ENCODE measurements around the gene GMDS. TPM values are rescaled to one million over a fixed set of nuclear protein-coding genes. Genes with fewer than 3 reads are reported as not detected.

Gene GMDS
- total and polyA plus RNA-seq, 2 of the 13 experiments (the other 11 are each of a cell fraction or from before 2014, with no cell fraction given) = 64.4 to 112 TPM

DNA sequence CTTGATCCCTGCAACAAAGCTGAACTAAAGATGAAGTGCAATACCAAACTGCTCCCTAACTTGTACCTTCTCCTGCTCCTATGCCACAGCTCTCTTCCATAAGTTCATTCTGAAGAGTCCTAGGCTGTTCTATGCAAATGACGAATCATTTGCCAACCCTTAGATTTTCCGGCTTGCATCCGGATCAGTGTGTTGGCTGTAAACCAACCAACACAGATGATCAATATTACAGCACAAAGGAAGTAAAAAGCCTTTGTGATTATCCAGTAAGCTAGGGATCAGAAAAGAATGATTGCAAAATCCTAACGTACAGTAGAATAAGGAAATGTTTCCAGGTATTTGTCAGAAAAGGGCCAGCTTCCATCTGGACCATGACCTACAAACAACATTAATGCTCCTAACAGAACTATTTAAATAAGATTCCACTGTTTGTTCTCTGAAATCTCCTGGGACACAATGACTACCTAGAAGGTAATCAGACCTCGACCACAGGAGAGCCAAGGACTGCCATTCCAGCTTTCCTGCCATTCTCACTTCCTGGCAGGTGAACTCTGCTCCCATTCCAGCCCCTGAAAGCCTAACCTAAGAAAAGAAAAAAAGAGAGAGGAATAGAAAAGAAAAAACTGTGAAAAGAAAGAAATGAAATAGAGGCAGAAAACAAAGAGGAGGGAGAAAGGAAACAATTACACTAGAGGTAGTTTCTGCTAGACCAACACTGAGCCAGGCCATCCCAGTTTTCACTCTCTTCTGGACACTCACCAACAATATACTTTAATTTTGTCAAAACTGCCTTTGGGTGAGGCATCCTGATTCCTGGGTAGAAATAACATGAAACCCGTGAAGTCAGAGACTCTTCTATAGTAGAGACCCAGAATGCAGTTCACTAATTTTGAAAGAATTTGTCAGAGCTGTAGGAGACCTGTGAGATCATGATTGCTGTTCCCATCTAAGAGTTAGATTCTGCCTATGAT lies 19.7 kb downstream of the GMDS start (continued):
- TF ChIP-seq, protein P1, sequence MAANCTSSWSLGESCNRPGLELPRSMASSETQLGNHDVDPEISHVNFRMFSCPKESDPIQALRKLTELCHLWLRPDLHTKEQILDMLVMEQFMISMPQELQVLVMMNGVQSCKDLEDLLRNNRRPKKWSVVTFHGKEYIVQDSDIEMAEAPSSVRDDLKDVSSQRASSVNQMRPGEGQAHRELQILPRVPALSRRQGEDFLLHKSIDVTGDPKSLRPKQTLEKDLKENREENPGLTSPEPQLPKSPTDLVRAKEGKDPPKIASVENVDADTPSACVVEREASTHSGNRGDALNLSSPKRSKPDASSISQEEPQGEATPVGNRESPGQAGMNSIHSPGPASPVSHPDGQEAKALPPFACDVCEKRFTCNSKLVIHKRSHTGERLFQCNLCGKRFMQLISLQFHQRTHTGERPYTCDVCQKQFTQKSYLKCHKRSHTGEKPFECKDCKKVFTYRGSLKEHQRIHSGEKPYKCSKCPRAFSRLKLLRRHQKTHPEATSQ (CRISPR knock-in tag; IDR thresholded peaks at IDR 0.05; ENCODE audit: borderline replicate concordance) = no peak; the same call in 1 of the 2 replicates
- TF ChIP-seq ZNF367 (CRISPR knock-in tag; IDR thresholded peaks at IDR 0.05; ENCODE audit: borderline replicate concordance) = no peak
- TF ChIP-seq ARHGAP35 (CRISPR knock-in tag; IDR thresholded peaks at IDR 0.05; ENCODE audit: borderline replicate concordance) = no peak
- TF ChIP-seq FLYWCH1 (CRISPR knock-in tag; IDR thresholded peaks at IDR 0.05) = no peak
- peak; percentile 99 for TF ChIP-seq PHF21A (CRISPR knock-in tag; IDR thresholded peaks at IDR 0.05)
- TF ChIP-seq ZKSCAN1 (IDR thresholded peaks at IDR 0.05; ENCODE audit: low read length) = no peak
- TF ChIP-seq, protein P2, sequence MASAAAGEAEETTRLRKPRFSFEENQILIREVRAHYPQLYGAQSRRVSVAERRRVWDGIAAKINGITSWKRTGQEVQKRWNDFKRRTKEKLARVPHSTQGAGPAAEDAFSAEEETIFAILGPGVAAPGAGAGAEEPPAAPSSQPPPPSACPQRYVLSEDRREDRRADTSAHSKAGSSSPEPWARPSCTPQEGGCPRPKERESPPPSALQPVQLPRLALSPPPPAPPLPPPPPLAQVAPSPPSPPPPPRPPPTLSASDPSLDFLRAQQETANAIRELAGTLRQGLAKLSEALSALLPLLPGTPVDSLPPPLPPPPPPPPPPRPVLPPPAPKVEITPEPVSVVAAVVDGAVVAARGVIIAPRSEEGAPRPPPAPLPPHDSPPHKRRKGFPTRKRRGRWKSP (CRISPR knock-in tag; IDR thresholded peaks at IDR 0.05) = peak; percentile 94; the same call in 1 of the 2 replicates
- TF ChIP-seq FOXJ3 (CRISPR knock-in tag; IDR thresholded peaks at IDR 0.05; ENCODE audit: borderline replicate concordance) = peak; percentile 99
- no peak for TF ChIP-seq ZNF30 (CRISPR knock-in tag; IDR thresholded peaks at IDR 0.05)
- TF ChIP-seq, protein P3, sequence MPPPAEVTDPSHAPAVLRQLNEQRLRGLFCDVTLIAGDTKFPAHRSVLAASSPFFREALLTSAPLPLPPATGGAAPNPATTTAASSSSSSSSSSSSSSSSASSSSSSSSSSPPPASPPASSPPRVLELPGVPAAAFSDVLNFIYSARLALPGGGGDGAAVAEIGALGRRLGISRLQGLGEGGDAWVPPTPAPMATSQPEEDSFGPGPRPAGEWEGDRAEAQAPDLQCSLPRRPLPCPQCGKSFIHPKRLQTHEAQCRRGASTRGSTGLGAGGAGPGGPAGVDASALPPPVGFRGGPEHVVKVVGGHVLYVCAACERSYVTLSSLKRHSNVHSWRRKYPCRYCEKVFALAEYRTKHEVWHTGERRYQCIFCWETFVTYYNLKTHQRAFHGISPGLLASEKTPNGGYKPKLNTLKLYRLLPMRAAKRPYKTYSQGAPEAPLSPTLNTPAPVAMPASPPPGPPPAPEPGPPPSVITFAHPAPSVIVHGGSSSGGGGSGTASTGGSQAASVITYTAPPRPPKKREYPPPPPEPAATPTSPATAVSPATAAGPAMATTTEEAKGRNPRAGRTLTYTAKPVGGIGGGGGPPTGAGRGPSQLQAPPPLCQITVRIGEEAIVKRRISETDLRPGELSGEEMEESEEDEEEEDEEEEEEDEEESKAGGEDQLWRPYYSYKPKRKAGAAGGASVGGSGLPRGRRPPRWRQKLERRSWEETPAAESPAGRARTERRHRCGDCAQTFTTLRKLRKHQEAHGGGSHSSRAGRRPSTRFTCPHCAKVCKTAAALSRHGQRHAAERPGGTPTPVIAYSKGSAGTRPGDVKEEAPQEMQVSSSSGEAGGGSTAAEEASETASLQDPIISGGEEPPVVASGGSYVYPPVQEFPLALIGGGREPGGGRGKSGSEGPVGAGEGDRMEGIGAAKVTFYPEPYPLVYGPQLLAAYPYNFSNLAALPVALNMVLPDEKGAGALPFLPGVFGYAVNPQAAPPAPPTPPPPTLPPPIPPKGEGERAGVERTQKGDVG (CRISPR knock-in tag; IDR thresholded peaks at IDR 0.05; ENCODE audit: borderline replicate concordance) = no peak; the same call in 1 of the 2 replicates
- TF ChIP-seq GZF1 (CRISPR knock-in tag; IDR thresholded peaks at IDR 0.05) = no peak
- TF ChIP-seq, protein P4, sequence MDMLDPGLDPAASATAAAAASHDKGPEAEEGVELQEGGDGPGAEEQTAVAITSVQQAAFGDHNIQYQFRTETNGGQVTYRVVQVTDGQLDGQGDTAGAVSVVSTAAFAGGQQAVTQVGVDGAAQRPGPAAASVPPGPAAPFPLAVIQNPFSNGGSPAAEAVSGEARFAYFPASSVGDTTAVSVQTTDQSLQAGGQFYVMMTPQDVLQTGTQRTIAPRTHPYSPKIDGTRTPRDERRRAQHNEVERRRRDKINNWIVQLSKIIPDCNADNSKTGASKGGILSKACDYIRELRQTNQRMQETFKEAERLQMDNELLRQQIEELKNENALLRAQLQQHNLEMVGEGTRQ (IDR thresholded peaks at IDR 0.05; ENCODE audit: low read depth, low read length) = no peak
- TF ChIP-seq, protein P4 (CRISPR knock-in tag; IDR thresholded peaks at IDR 0.05; ENCODE audit: borderline replicate concordance) = no peak
- TF ChIP-seq ZNF225 (CRISPR knock-in tag; IDR thresholded peaks at IDR 0.05) = no peak
- TF ChIP-seq POLR2G (IDR thresholded peaks at IDR 0.05; ENCODE audit: low read depth, low read length) = 0 out of 2 replicates have a peak, but pooled peaks have one; percentile 32
- no peak for TF ChIP-seq ATAD3A (CRISPR knock-in tag; IDR thresholded peaks at IDR 0.05)
- TF ChIP-seq ZNF317 (CRISPR knock-in tag; IDR thresholded peaks at IDR 0.05) = peak; percentile 97
- peak; percentile 94; the same call in 1 of the 2 replicates for TF ChIP-seq HOMEZ (CRISPR knock-in tag; IDR thresholded peaks at IDR 0.05; ENCODE audit: low read depth)
- no peak for TF ChIP-seq ZNF468 (CRISPR knock-in tag; IDR thresholded peaks at IDR 0.05)
